Right ventricle myocardium inferior (tissue), 1 donor: Measurements from ENCODE around the gene OSM. TPM values are rescaled to one million over a fixed set of nuclear protein-coding genes. Genes with fewer than 3 reads are reported as not detected.

Experiments
- ATAC-seq: fragments of 200-7000 bp; cut with Tn5 transposase; one replicate; pipeline ENCODE4 v1.9.1; 2020; ENCODE audit warnings: mild to moderate bottlenecking, moderate library complexity
- DNase-seq: peaks from one replicate; pipeline ENCODE4 v3.0.0; 2021; ENCODE audit errors: missing footprints
- intact Hi-C: fragments of 100-400 bp; cut with DNase I; formaldehyde crosslinking; loops from one replicate; pipeline ENCODE4 v1.11.0; 2022
- long read RNA-seq: library from polyadenylated mRNA; unstranded; transcript quantifications from one replicate; pipeline ENCODE4 v2.0.0, GENCODE V29; 2021
- total RNA-seq: library from RNA; stranded (reverse); fragmentation: NEBNext Ultra II Directional; extraction: Animal tissue kit (Norgen Biotek cat#: 25700); gene quantifications from one replicate; pipeline ENCODE4 v1.2.1, GENCODE V29; 2021
- donor health status: DM: no; HTN: yes; CAD: no; lungs with severe emphysema.

Gene OSM
- 0.19 TPM for total RNA-seq
- long read RNA-seq = 0 reads

- intact Hi-C loops = no loop called here
- ATAC-seq (peak; percentile 27), DNase-seq (peak; percentile 92)
Observed at GRCh38 chr22:30266445-30267381, at the start of gene OSM. Gene OSM, minus strand, starts transcription at chr22:30266851. Its CDS starts 52 bp downstream, at chr22:30266799.

- intact Hi-C loops = no loop called here
Observed at GRCh38 chr22:30315962-30316576, 49.4 kb upstream of the OSM start.

GRCh38 chr22:30314915-30315314, 48.3 kb upstream of the OSM start:
- DNase-seq (no peak), ATAC-seq (no peak)
- intact Hi-C loops = no loop called here

More at GRCh38 chr22:30315962-30316576, 49.4 kb upstream of the OSM start:
- DNase-seq (no peak), ATAC-seq (no peak)

DNA sequence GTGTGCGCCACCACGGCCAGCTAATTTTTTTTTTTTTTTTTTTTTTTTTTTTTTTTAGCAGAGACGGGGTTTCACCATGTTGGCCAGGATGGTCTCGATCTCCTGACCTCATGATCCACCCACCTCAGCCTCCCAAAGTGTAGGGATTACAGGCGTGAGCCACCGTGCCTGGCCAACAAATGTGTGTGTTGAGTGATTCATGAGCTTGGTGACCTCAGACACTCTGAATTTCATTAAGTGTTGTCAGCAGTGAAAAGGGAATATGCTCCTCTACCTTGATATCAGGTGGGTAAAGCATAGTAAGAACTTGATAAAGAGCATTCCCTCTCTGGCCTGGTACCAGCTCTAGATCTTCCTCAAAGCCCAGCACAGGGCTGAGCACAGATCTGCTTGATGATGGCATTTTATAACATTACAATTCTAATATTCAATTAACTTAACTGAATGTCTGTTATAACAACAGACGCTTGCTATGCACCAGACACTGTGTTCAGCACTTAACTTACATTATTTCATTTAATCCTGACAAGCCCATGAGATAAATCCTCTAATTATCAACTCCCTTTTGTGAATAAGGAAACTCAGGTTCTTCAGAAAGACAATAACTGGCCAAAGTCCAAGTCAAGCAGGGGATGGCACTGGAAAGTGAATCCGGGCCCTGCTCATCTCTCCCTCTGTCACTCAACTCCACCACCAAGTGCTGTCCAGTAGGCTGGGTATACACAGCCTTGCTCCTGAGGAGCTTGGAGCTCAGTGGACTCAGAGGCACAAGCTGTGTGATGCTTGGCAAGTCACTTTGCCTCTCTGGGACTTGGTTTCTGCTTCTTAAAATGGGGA, 47.1 kb upstream of the OSM start:
- intact Hi-C loops = no loop called here

GRCh38 chr22:30312053-30312452, 45.4 kb upstream of the OSM start:
- no peak for DNase-seq
- no peak for ATAC-seq
- intact Hi-C loops = no loop called here

More for the DNA sequence above, 47.1 kb upstream of the OSM start:
- ATAC-seq (no peak), DNase-seq (no peak)

DNA sequence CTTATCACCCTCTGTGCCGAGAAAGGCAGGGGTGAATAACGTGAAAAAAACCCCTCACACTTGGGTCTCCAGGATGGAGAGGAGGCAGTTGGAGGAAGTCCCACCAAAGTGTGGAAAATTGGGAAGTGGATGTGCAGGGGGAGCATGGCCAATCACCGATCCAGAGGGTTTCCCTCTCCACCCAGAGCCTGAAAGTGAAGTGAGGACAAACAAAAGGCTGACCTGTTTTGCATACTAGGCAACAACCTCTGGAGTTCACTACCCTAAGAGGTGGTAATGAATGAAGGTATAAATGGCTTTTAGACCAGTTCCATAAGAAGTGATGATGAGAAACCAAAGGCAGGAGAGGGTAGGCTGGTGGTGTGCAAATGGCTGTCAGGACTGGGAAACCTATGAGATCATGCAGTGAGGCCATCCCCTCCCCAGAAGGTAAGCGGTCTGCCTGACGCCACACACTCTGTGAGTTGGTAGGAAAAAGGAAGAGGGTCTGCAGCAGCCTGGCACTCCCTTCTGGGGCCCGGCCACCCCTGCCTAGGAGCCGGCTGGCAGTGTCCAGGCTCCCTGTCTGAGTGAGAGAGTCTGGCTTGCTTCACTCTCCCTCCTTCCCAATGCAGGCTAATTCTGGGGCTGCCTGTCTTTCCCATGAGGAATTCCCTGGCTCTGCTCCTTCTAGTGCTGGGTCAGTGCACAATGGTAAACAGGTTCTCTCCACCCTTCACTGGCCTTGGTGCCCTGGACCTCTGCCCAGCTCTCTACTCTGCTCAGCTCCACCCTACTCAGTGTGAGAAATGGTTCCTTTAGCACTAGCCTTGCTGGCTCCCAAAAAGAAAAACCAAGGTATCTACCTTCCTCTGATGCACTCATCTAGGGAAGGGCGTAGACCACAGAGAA, 44.5 kb upstream of the OSM start:
- ATAC-seq (peak; percentile 91), DNase-seq (peak; percentile 85)
- intact Hi-C loops = loop anchor here (2.0 kb wide), 1 partner anchor 16 kb away; the partner anchor contains the start of gene TBC1D10A

DNA sequence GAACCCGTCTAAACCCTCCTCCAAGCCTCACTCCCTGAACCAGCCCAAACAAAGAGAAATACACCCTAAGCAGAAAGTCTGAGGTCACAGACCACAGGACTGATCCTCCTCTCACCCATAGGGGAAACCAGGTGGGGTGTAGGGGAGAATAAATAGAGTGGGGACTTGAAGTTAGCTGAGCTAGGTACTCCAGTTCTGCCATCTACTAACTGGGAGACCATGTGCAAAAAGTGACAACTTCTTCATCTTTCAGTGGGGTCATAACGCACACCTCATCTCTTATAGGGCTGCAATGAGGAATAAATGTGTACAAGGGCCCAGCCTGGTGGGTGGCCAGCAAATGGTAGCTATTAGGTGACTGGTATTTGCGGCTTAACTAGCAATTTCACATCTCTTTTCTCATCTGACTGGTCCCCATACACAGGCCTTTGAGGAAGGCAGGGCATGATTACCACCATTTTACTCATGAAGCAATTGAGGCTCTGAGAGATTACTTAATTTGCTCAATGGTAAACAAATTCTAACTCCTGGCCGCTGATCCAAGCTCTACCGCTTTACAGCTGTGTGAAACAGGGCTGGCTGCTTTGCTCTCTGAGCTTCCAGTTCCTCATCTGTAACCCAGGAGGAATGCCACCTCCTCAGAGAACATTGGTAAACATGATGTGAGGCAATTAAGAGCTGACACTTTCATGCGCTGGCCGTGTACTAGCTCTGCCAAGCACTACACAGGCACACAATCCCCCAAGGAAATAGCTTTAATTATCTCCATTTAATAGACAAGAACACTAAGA, 43.5 kb upstream of the OSM start:
- intact Hi-C loops = loop anchor here (2.0 kb wide), 1 partner anchor 17 kb away; the partner anchor contains the start of gene TBC1D10A
- no peak for DNase-seq
- peak; percentile 46 for ATAC-seq

GRCh38 chr22:30308518-30309230, 42.0 kb upstream of the OSM start:
- no peak for ATAC-seq
- DNase-seq = no peak

GRCh38 chr22:30308093-30308492, 41.4 kb upstream of the OSM start:
- no peak for DNase-seq
- intact Hi-C loops = no loop called here
- ATAC-seq = no peak

More at GRCh38 chr22:30308518-30309230, 42.0 kb upstream of the OSM start:
- intact Hi-C loops = no loop called here

DNA sequence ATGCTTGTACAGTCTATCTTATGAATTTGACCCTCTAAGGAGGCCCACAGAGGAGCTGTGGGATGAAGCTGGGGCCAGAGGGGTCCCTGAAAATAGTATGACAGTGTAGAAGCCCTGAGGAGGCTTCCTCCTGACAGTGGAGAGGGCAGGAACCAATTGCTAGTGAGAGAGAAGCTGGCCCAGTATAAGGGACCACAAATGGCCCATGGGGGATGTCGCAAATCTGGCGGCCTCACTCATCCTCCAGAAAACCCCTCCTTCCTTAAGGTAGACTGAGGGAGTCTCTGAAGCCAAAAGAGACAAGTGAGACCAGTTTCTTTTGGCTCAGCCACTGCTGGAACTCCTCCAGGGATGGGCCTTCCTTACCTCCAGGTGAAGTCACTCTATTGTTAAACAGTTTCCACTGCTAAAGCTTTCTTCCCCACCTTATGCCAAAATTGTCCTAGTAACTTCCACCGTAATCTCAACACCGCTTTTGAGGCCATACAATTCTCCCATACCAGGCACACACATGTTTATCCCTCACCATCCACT, 40.5 kb upstream of the OSM start:
- DNase-seq = no peak
- intact Hi-C loops = no loop called here
- no peak for ATAC-seq

DNA sequence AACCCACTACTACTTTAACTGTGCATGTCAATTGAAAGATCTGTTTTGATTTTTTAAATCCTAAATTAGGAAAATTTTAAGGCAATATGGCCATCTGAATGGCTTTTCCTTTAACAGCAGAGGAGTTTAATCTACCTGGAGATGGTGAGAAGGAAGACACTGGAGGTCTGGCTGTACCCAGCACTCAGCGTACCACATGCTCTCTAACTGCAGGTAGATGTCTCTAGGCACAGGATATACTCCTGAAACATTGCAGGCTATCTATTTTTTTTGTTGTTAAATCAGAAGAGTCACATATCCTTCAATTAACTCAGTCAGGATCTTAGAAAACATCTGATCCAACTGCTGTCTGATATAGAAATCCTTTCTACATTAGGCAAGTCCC, 40.0 kb upstream of the OSM start:
- DNase-seq = no peak
- ATAC-seq = no peak
- intact Hi-C loops = no loop called here

GRCh38 chr22:30305906-30306626, 39.4 kb upstream of the OSM start:
- ATAC-seq (no peak), DNase-seq (no peak)
- intact Hi-C loops = loop anchor here (2.0 kb wide), 1 partner anchor 15 kb away; no protein-coding TSS in a partner anchor

DNA sequence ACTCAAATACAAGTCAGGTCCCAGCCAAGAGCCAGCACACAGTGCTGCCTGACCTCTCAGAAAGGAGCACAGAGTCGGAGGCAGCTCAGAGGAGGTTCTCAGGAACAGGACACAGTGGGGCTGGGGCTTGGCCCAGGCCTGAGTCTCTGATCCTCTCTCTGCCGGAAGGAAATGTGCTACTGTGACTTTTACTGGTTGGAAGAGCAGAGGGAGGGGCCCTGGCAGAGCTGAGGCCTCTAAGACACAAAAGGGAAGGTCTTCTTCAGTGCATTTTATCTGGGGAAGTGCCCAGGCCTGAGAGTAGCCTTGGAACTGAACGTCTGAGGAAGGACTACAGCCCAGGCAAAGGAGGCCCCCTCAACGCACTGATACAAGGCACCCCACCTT, 38.9 kb upstream of the OSM start:
- intact Hi-C loops = loop anchor here (2.0 kb wide), 1 partner anchor 15 kb away; no protein-coding TSS in a partner anchor
- ATAC-seq (peak; percentile 83), DNase-seq (peak; percentile 83)

GRCh38 chr22:30304495-30305244, 38.0 kb upstream of the OSM start:
- ATAC-seq (no peak), DNase-seq (no peak)
- intact Hi-C loops = loop anchor here (2.0 kb wide), 1 partner anchor 14 kb away; no protein-coding TSS in a partner anchor

GRCh38 chr22:30302810-30303138, 36.1 kb upstream of the OSM start:
- intact Hi-C loops = no loop called here
- ATAC-seq = no peak
- no peak for DNase-seq
